ENCODE results near the gene ROR2. TPM values are rescaled to one million over a fixed set of nuclear protein-coding genes. Genes with fewer than 3 reads are reported as not detected.

Gene ROR2
- total and polyA plus RNA-seq, 7 donors, result 0.46 to 81.7 (median 51.4) TPM

DNA sequence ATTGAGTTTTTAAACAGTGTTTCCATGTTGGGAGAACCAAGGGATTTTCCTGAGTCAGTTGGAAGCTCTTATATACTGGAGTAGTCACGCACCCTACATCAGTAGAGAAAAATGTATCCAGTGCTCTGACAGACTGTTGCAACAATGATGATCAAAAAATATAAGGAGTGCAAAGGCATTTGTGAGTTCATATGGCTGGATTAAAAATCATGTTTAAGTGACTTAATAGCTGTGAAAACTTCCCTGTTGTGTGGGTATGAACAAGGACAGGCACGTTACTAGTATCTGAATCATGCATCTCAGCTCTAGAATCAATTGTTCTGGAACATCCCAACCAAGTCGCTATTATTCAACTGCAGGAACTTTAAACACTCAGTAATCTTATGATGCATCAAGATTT, 229.7 kb downstream of the ROR2 start:
- WGBS, 2 donors, result 75 to 76% methylated on average over 3 of the region's 3 CpGs
- H3K9me3 ChIP-seq, result peaks cover 0 to 2% (median 0%) of the 10 kb centered on the region in 4 donors

DNA sequence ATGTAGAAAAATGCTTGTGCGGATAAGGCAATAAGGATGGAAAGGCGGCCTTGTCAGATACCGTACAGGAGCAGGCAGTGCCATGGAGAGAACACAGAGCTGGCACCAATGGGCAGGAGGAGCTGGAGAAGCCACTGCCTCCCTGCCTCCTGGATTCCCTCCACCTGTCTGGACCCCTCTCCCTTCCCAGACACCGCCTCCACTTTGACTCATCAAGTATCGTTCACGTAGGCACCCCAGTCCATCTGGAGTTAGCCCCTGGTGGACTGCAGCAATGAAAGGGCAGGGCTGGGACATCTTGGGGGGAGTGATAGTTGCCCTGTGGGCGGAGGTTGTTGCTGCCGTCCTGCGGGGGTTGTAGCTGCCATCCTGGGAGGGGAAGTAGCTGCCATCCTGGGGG, 232.0 kb downstream of the ROR2 start:
- H3K27ac ChIP-seq, result no peak overlapping the region
- 84 to 87% methylated on average over 9 of the region's 9 CpGs for WGBS, 2 donors
- no peak overlapping the region for H3K4me3 ChIP-seq
- H3K9me3 ChIP-seq, result peaks cover 0 to 2% (median 0%) of the 10 kb centered on the region in 4 donors
- intact Hi-C loops (cut with DNase I), result no loop called here
- no peak for TF ChIP-seq POLR2AphosphoS5 (IDR thresholded peaks at IDR 0.05)
- TF ChIP-seq, protein P1, sequence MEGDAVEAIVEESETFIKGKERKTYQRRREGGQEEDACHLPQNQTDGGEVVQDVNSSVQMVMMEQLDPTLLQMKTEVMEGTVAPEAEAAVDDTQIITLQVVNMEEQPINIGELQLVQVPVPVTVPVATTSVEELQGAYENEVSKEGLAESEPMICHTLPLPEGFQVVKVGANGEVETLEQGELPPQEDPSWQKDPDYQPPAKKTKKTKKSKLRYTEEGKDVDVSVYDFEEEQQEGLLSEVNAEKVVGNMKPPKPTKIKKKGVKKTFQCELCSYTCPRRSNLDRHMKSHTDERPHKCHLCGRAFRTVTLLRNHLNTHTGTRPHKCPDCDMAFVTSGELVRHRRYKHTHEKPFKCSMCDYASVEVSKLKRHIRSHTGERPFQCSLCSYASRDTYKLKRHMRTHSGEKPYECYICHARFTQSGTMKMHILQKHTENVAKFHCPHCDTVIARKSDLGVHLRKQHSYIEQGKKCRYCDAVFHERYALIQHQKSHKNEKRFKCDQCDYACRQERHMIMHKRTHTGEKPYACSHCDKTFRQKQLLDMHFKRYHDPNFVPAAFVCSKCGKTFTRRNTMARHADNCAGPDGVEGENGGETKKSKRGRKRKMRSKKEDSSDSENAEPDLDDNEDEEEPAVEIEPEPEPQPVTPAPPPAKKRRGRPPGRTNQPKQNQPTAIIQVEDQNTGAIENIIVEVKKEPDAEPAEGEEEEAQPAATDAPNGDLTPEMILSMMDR (IDR thresholded peaks at IDR 0.05), result no peak
- TF ChIP-seq POLR2A (IDR thresholded peaks at IDR 0.05), result no peak
- TF ChIP-seq EP300 (IDR thresholded peaks at IDR 0.05), result no peak
- no peaks in the 10 kb centered on the region for H3K27me3 ChIP-seq
- no peak for DNase-seq
- peaks cover 0 to 11% (median 0%) of the 10 kb centered on the region in 4 donors for H3K4me1 ChIP-seq
- H3K36me3 ChIP-seq, result peaks cover 0 to 23% (median 4%) of the 10 kb centered on the region in 4 donors

More for the DNA sequence above, 229.7 kb downstream of the ROR2 start:
- Histone ChIP-seq H3K4me3 (no peak overlapping the region), H3K27me3 (no peaks in the 10 kb centered on the region), H3K36me3 (peaks cover 18 to 45% (median 24%) of the 10 kb centered on the region in 4 donors), H3K4me1 (no peaks in the 10 kb centered on the region), H3K27ac (no peak overlapping the region)
- TF ChIP-seq, protein P1 (IDR thresholded peaks at IDR 0.05), result no peak
- TF ChIP-seq POLR2A (IDR thresholded peaks at IDR 0.05), result no peak
- no peak for TF ChIP-seq POLR2AphosphoS5 (IDR thresholded peaks at IDR 0.05)
- no peak for TF ChIP-seq EP300 (IDR thresholded peaks at IDR 0.05)
- intact Hi-C loops (cut with DNase I), result no loop called here
- DNase-seq, result no peak

DNA sequence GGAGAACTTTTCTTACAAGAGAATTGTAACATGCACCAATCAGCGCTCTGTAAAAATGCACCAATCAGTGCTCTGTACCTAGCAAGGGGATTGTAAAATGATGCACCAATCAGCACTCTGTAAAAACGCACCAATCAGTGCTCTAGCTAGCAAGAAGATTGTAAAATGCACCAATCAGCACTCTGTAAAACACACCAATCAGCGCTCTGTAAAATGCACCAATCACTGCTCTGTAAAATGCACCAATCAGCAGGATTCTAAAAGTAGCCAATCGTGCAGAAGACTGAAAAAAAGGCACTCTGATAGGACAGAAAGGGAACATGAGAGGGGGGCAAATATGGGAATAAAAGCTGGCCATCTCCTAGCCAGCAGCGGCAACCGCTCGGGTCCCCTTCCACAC, 233.2 kb downstream of the ROR2 start:
- 93 to 96% methylated on average over 7 of the region's 7 CpGs for WGBS, 2 donors
- TF ChIP-seq, protein P1 (IDR thresholded peaks at IDR 0.05), result no peak
- TF ChIP-seq EP300 (IDR thresholded peaks at IDR 0.05), result no peak
- TF ChIP-seq POLR2AphosphoS5 (IDR thresholded peaks at IDR 0.05), result no peak
- TF ChIP-seq POLR2A (IDR thresholded peaks at IDR 0.05), result no peak
- intact Hi-C loops (cut with DNase I), result no loop called here

DNA sequence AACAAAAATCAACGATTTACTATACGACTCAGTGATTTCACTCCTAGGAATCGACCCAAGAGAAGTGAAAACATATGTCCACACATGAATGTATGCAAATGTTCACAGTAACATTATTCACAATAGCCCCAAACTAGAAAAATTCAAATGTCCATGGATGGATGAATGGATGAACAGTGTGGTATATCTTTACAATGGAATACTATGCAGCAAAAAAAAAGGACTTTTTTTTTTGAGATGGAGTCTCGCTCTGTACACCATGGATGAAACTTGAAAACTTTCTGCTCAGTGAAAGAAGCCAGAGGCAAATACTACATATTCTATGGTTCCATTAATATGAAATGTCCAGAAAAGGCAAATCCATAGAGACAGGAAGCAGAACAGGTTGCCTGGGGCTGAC, 233.8 kb downstream of the ROR2 start:
- peaks cover 0 to 8% (median 0%) of the 10 kb centered on the region in 4 donors for H3K36me3 ChIP-seq
- TF ChIP-seq EP300 (IDR thresholded peaks at IDR 0.05), result no peak
- TF ChIP-seq, protein P1 (IDR thresholded peaks at IDR 0.05), result no peak
- TF ChIP-seq POLR2A (IDR thresholded peaks at IDR 0.05), result no peak
- no peak for TF ChIP-seq POLR2AphosphoS5 (IDR thresholded peaks at IDR 0.05)
- intact Hi-C loops (cut with DNase I), result no loop called here
- H3K4me3 ChIP-seq, result no peak overlapping the region
- H3K27ac ChIP-seq, result no peak overlapping the region
- WGBS, 2 donors, result 95% methylated on average over 4 of the region's 4 CpGs
- peaks cover 0 to 2% (median 0%) of the 10 kb centered on the region in 4 donors for H3K9me3 ChIP-seq
- no peaks in the 10 kb centered on the region for H3K27me3 ChIP-seq
- H3K4me1 ChIP-seq, result peaks cover 0 to 11% (median 0%) of the 10 kb centered on the region in 4 donors
- DNase-seq, result no peak

More for the DNA sequence above, 233.2 kb downstream of the ROR2 start:
- DNase-seq, result no peak
- H3K4me3 ChIP-seq, result no peak overlapping the region
- H3K9me3 ChIP-seq, result peaks cover 0 to 2% (median 0%) of the 10 kb centered on the region in 4 donors
- peaks cover 0 to 10% (median 0%) of the 10 kb centered on the region in 4 donors for H3K36me3 ChIP-seq
- peaks cover 0 to 11% (median 0%) of the 10 kb centered on the region in 4 donors for H3K4me1 ChIP-seq
- no peaks in the 10 kb centered on the region for H3K27me3 ChIP-seq
- H3K27ac ChIP-seq, result no peak overlapping the region
